GM23248 (cell line): Measurements from ENCODE around the gene CREB3L1. TPM values are rescaled to one million over a fixed set of nuclear protein-coding genes. Genes with fewer than 3 reads are reported as not detected.

ENCODE experiments used
- DNase-seq: peaks from one replicate; pipeline ENCODE4 v3.0.0-alpha.2; 2015
- H2AFZ ChIP-seq: fragments of 200-600 bp; sonication (generic); 2 replicates; pipeline ENCODE4 v1.6.1; 2016; ENCODE audit warnings: antibody characterized with exemption
- H3F3A ChIP-seq: fragments of 200-600 bp; sonication (generic); 2 replicates; pipeline ENCODE4 v1.6.1; 2016; ENCODE audit warnings: mild to moderate bottlenecking, antibody characterized with exemption, mixed run types; ENCODE audit not compliant: insufficient read depth
- H3K27ac ChIP-seq: fragments of 200-600 bp; sonication (generic); 2 replicates; pipeline ENCODE4 v1.5.1; 2016; ENCODE audit warnings: mild to moderate bottlenecking
- H3K27me3 ChIP-seq: fragments of 200-600 bp; sonication (generic); replicated peaks from 2 replicates; pipeline ENCODE4 v1.6.1; 2016; ENCODE audit warnings: mild to moderate bottlenecking; ENCODE audit not compliant: insufficient read depth
- H3K36me3 ChIP-seq: fragments of 200-600 bp; sonication (generic); 2 replicates; pipeline ENCODE4 v1.6.1; 2016; ENCODE audit warnings: low read depth, mild to moderate bottlenecking
- H3K4me1 ChIP-seq: fragments of 200-600 bp; sonication (generic); 2 replicates; pipeline ENCODE4 v1.6.1; 2016; ENCODE audit warnings: mild to moderate bottlenecking; ENCODE audit not compliant: insufficient read depth
- H3K4me2 ChIP-seq: fragments of 200-600 bp; sonication (generic); one replicate; pipeline ENCODE4 v1.6.1; 2016; ENCODE audit warnings: mild to moderate bottlenecking; ENCODE audit not compliant: unreplicated experiment
- H3K4me3 ChIP-seq: fragments of 200-600 bp; sonication (generic); 2 replicates; pipeline ENCODE4 v1.5.1; 2016; ENCODE audit warnings: mild to moderate bottlenecking
- H3K79me2 ChIP-seq: fragments of 200-600 bp; sonication (generic); 2 replicates; pipeline ENCODE4 v1.6.1; 2016; ENCODE audit warnings: mild to moderate bottlenecking; ENCODE audit not compliant: insufficient read depth
- H3K9ac ChIP-seq: fragments of 200-600 bp; sonication (generic); 2 replicates; pipeline ENCODE4 v1.6.1; 2016; ENCODE audit warnings: mild to moderate bottlenecking
- H3K9me2 ChIP-seq: fragments of 200-600 bp; sonication (generic); 2 replicates; pipeline ENCODE4 v1.6.1; 2016; ENCODE audit warnings: mixed run types, mild to moderate bottlenecking, moderate library complexity; ENCODE audit not compliant: insufficient read depth
- H3K9me3 ChIP-seq: fragments of 200-600 bp; sonication (generic); one replicate; pipeline ENCODE4 v1.6.1; 2017; ENCODE audit warnings: low read depth
- H4K20me1 ChIP-seq: fragments of 200-600 bp; sonication (generic); 2 replicates; pipeline ENCODE4 v1.6.0; 2016; ENCODE audit not compliant: insufficient read depth
- EZH2 ChIP-seq: fragments of 200-600 bp; sonication (generic); IDR thresholded peaks from 2 replicates; pipeline ENCODE4 v1.6.1; 2018; ENCODE audit warnings: antibody characterized with exemption, mild to moderate bottlenecking; ENCODE audit not compliant: insufficient read depth, poor library complexity, severe bottlenecking
- EZH2phosphoT487 ChIP-seq: fragments of 200-600 bp; sonication (generic); IDR thresholded peaks from 2 replicates; pipeline ENCODE4 v1.6.1; 2018; ENCODE audit warnings: antibody characterized with exemption, moderate library complexity, mild to moderate bottlenecking, low read depth; ENCODE audit not compliant: insufficient read depth
- WGBS, 2 experiments: methylation state at CpG; one replicate each; pipeline ENCODE4 v1.1.6; 2015 to 2017; ENCODE audit warnings: low lambda C conversion rate in 2 of 2, low coverage in 1 of 2; ENCODE audit errors: missing lambda C conversion rate in 2 of 2; 5-methylcytosine and 5-hydroxymethylcytosine counted together
- in situ Hi-C: fragments of 300-500 bp; cut with MboI; formaldehyde crosslinking; loops from 2 replicates; pipeline ENCODE4 v1.15.0; 2020
- polyA plus RNA-seq: library from polyadenylated mRNA; unstranded; fragments of >200 nt; fragmentation: Nextera tagmentation; extraction: Ambion mirVana; gene quantifications from 2 replicates; pipeline ENCODE4 v1.2.1, GENCODE V29; 2016
- total RNA-seq: library from RNA; depleted of rRNA; stranded (reverse); fragments of >200 nt; shearing (Covaris generic); gene quantifications from 2 replicates; pipeline ENCODE4 v1.2.3, GENCODE V29; 2014

CREB3L1 gene
- total and polyA plus RNA-seq, 2 experiments from 2014 or later = 37.7 to 146 TPM

DNA sequence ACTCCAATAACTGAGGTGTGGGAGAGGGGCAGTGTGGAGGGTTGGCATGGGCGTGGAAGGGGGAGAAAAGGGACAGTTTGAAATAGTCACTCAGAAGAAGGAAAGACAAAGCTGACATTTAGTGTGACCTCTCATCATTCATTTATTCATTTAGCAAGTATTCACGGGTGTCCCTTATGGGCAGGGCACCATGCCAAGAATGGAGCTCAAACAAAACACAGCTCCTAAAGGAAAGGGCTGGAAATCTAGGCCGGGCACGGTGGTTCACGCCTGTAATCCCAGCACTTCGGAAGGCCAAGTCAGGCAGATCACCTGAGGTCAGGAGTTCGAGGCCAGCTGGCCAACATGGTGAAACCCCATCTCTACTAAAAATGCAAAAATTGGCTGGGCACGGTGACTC, 50.4 kb downstream of the CREB3L1 start:
- Histone ChIP-seq H2AFZ (no peak overlapping the region), H3K4me1 (no peaks in the 10 kb centered on the region), H4K20me1 (no peaks in the 10 kb centered on the region), H3K9ac (no peak overlapping the region), H3K79me2 (no peaks in the 10 kb centered on the region), H3K4me2 (no peak overlapping the region), H3K9me2 (no peaks in the 10 kb centered on the region), H3F3A (peaks cover 15% of the 10 kb centered on the region), H3K4me3 (no peak overlapping the region), H3K27me3 (peaks cover 14% of the 10 kb centered on the region; the same call in 1 of the 2 replicates), H3K27ac (no peak overlapping the region), H3K9me3 (no peaks in the 10 kb centered on the region), H3K36me3 (no peaks in the 10 kb centered on the region)
- TF ChIP-seq EZH2phosphoT487 (no peak), EZH2 (no peak)
- peak; percentile 23 for DNase-seq
- 69 to 78% methylated on average over 8 of the region's 8 CpGs for WGBS, 2 experiments
- in situ Hi-C loops = no loop called here

DNA sequence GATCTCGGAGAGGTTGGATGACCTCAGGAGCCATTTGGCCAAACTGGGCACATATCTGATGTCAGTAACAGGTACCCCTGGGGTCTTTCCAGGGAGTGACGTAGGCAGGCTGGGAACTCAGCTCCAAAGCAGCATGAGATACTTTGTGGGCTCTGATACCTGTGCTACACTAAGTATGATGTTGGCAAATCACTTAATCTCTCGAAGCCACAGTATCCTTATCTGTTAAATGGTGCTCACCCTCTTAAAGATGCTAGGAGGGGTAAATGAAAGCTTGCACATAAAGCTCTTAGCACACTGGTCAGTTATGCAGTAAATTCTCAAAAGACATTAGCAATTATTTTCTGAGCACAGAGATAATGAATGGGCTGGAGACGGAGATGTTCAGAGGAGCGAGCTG, 52.7 kb downstream of the CREB3L1 start:
- Histone ChIP-seq H4K20me1 (no peaks in the 10 kb centered on the region), H3F3A (peaks cover 8% of the 10 kb centered on the region; the same call in 1 of the 2 replicates), H3K9ac (no peak overlapping the region), H3K9me2 (no peaks in the 10 kb centered on the region), H3K9me3 (no peaks in the 10 kb centered on the region), H3K4me1 (no peaks in the 10 kb centered on the region), H3K27me3 (peaks cover 14% of the 10 kb centered on the region), H3K79me2 (no peaks in the 10 kb centered on the region), H3K4me3 (no peak overlapping the region), H3K27ac (no peak overlapping the region), H3K4me2 (no peak overlapping the region), H3K36me3 (no peaks in the 10 kb centered on the region), H2AFZ (no peak overlapping the region)
- in situ Hi-C loops = no loop called here
- no peak for DNase-seq
- TF ChIP-seq EZH2phosphoT487 (no peak), EZH2 (no peak)
- WGBS, 2 experiments = 85 to 86% methylated on average over 5 of the region's 5 CpGs

DNA sequence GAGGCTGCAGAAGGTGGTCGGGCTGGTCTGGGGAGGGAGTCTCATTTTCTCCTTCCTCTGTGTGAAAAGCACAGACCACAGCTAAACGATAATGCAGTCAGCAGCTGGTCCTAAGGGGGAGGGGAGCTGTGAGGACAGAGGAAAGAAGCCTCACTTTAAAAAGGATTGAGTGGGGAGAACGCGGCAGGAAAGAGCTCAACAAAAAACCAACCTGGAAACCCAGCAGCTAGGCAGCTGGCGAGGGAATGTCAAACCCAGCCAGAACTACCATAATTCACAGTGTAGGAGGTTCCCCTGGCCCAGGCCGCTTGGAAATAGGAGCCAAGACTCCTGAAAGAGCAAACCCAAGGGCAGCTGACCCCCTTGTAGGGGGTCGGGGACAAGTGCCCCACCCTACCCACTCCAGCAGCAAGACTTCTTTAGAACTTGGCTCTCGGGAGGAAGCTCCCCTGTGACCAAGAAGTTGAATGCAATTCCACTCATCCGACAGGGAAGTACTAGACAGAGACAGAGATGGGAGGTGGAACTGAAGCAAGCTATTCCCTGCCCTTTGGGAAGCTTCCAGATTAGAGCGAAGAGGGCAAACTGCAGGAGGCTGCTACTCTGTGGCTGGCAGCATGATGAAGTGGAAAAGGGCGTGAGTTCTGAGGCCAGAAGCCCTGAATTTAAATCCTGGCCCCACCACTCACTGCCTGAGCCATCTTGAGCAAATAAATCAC, 53.3 kb downstream of the CREB3L1 start:
- no peak overlapping the region for H3K9ac ChIP-seq
- H3K79me2 ChIP-seq = no peaks in the 10 kb centered on the region
- TF ChIP-seq EZH2 (no peak), EZH2phosphoT487 (no peak)
- H3K9me2 ChIP-seq = no peaks in the 10 kb centered on the region
- H3K4me2 ChIP-seq = no peak overlapping the region
- no peaks in the 10 kb centered on the region for H3K4me1 ChIP-seq
- H3K4me3 ChIP-seq = no peak overlapping the region
- no peak overlapping the region for H2AFZ ChIP-seq
- WGBS, 2 experiments = 59 to 67% methylated on average over 11 of the region's 11 CpGs
- H3F3A ChIP-seq = peaks cover 8% of the 10 kb centered on the region; the same call in 1 of the 2 replicates
- no peaks in the 10 kb centered on the region for H4K20me1 ChIP-seq
- H3K27me3 ChIP-seq = peaks cover 14% of the 10 kb centered on the region
- no peaks in the 10 kb centered on the region for H3K9me3 ChIP-seq
- H3K36me3 ChIP-seq = no peaks in the 10 kb centered on the region
- no peak overlapping the region for H3K27ac ChIP-seq
- no peak for DNase-seq
- in situ Hi-C loops = no loop called here

DNA sequence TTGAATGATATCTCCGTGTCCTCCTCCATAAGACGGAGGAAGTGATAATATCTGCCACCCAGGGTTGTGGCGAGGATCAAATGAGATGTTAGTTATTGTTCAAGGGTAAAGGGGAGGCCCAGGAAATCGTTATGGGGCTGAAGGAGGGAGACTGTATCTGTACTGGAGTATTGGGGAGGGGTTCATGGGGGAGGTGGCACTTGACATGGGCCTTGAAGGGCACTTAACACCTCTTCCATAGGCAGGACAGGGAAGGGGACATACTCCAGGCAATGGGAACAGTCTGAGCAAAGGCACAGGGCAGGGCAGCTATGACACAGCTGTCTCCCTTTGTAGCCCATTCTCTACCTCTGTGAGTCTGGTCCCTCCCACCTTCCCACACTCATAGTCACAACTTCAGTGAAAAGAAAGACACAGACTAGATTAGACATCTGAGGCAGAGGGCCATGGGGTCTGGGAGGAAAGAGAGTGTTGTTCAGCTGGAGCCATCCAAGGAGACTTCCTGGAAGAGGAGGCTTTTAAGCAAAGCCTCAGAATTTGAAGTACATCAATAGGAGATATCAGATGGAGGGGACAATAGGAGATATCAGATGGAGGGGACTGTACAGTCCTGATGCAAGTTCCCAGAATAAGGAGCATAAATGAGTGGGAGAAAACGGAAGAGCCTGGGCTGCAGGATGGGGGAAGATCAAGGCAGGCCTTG, 54.0 kb downstream of the CREB3L1 start:
- Histone ChIP-seq H3K9me3 (no peaks in the 10 kb centered on the region), H3K79me2 (no peaks in the 10 kb centered on the region), H3K9ac (no peak overlapping the region), H3K9me2 (no peaks in the 10 kb centered on the region), H3K27me3 (peaks cover 14% of the 10 kb centered on the region), H2AFZ (no peak overlapping the region), H3K27ac (no peak overlapping the region), H3K4me1 (0 out of 2 replicates have a peak, but pooled peaks cover 2% of the 10 kb centered on the region), H4K20me1 (no peaks in the 10 kb centered on the region), H3K36me3 (no peaks in the 10 kb centered on the region), H3F3A (peaks cover 8% of the 10 kb centered on the region; the same call in 1 of the 2 replicates), H3K4me3 (no peak overlapping the region), H3K4me2 (no peak overlapping the region)
- WGBS, 2 experiments = 55 to 63% methylated on average over 5 of the region's 5 CpGs
- TF ChIP-seq EZH2 (peak; percentile 18), EZH2phosphoT487 (no peak)
- in situ Hi-C loops = no loop called here
- peak; percentile 11 for DNase-seq
